HG02763 (cell line): ENCODE results near the gene C12orf57.

ENCODE experiments used
- ATAC-seq: cut with Tn5 transposase; IDR thresholded peaks from one replicate; pipeline ENCODE4 v1.9.1; 2021; ENCODE audit warnings: mild to moderate bottlenecking, moderate library complexity; ENCODE audit not compliant: unreplicated experiment

C12orf57 gene

GRCh38 chr12:6917491-6918231, 26.2 kb upstream of the C12orf57 start:
- ATAC-seq = no peak

GRCh38 chr12:6919588-6919987, 24.2 kb upstream of the C12orf57 start:
- ATAC-seq = no peak

- ATAC-seq = no peak
Observed at GRCh38 chr12:6921539-6921938, 22.3 kb upstream of the C12orf57 start.

- no peak for ATAC-seq
Observed at GRCh38 chr12:6921996-6922946, 21.6 kb upstream of the C12orf57 start.

- no peak for ATAC-seq
Observed at GRCh38 chr12:6923003-6923732, 20.7 kb upstream of the C12orf57 start.

- ATAC-seq = no peak
Observed at GRCh38 chr12:6923851-6924250, 20.0 kb upstream of the C12orf57 start.

- no peak for ATAC-seq
Observed at GRCh38 chr12:6925239-6925539, 18.6 kb upstream of the C12orf57 start.

- no peak for ATAC-seq
Observed at GRCh38 chr12:6925540-6926279, 18.1 kb upstream of the C12orf57 start.

- no peak for ATAC-seq
Observed at GRCh38 chr12:6927379-6928021, 16.3 kb upstream of the C12orf57 start, which contains the start of gene ATN1. ATN1 (plus strand) TSS chr12:6927959; CDS start chr12:6934002, 6,043 bp downstream.

- ATAC-seq = no peak
Observed at GRCh38 chr12:6928022-6928702, 15.7 kb upstream of the C12orf57 start.

- ATAC-seq = no peak
Observed at GRCh38 chr12:6928703-6929407, 15.0 kb upstream of the C12orf57 start.

GRCh38 chr12:6929466-6930452, 14.1 kb upstream of the C12orf57 start:
- no peak for ATAC-seq

GRCh38 chr12:6932766-6933165, 11.1 kb upstream of the C12orf57 start:
- ATAC-seq = no peak

GRCh38 chr12:6934110-6934509, 9.7 kb upstream of the C12orf57 start:
- no peak for ATAC-seq

GRCh38 chr12:6935371-6936193, 8.2 kb upstream of the C12orf57 start:
- no peak for ATAC-seq

GRCh38 chr12:6936194-6936635, 7.6 kb upstream of the C12orf57 start:
- ATAC-seq = no peak
